Gastroesophageal sphincter (tissue), 3 donors: ENCODE results near the gene OR2J3.
"Not testable (repeated sequence)": the region's sequence is repeated elsewhere in the genome, so short reads cannot be mapped to it uniquely, and the experiment has no call there.

ENCODE experiments used
- POLR2A ChIP-seq, 2 donors: fragments of 450-650 bp; IDR thresholded peaks; one replicate each; pipeline ENCODE4 v1.6.1; 2017; ENCODE audit warnings: antibody characterized with exemption in 2 of 2, mild to moderate bottlenecking in 2 of 2, moderate library complexity in 1 of 2
- POLR2AphosphoS5 ChIP-seq: sonication (generic); formaldehyde crosslinking; IDR thresholded peaks from one replicate; pipeline ENCODE4 v1.6.1; 2017; ENCODE audit warnings: antibody characterized with exemption
- TF ChIP-seq, protein P1 (sequence below), 4 experiments: fragments of 200-600 bp in 2 of 4; fragments of 450-650 bp in 2 of 4; sonication (generic) in 1 of 4; IDR thresholded peaks; one replicate each; pipeline ENCODE4 v1.5.1; 2017 to 2019; ENCODE audit warnings: antibody characterized with exemption in 4 of 4, mild to moderate bottlenecking in 2 of 4, moderate library complexity in 2 of 4

DNA sequence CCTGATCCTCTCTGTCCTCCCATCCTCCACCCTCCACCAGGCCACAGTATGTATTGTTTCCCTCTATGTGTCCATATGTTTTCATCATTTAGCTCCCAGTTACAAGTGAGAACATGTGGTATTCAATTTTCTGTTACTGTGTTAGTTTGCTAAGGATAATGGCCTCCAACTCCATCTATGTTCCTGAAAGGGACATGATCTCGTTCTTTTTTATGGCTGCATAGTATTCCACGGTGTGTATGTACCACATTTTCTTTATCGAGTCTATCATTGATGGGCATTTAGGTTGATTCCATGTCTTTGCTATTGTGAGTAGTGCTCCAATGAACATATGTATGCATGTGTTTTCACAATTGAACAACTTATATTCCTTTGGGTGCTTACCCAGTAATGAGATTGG is 41.6 kb downstream of the OR2J3 start:
- TF ChIP-seq POLR2AphosphoS5; POLR2A (IDR thresholded peaks at IDR 0.05): not testable (repeated sequence)
- TF ChIP-seq, protein P1, sequence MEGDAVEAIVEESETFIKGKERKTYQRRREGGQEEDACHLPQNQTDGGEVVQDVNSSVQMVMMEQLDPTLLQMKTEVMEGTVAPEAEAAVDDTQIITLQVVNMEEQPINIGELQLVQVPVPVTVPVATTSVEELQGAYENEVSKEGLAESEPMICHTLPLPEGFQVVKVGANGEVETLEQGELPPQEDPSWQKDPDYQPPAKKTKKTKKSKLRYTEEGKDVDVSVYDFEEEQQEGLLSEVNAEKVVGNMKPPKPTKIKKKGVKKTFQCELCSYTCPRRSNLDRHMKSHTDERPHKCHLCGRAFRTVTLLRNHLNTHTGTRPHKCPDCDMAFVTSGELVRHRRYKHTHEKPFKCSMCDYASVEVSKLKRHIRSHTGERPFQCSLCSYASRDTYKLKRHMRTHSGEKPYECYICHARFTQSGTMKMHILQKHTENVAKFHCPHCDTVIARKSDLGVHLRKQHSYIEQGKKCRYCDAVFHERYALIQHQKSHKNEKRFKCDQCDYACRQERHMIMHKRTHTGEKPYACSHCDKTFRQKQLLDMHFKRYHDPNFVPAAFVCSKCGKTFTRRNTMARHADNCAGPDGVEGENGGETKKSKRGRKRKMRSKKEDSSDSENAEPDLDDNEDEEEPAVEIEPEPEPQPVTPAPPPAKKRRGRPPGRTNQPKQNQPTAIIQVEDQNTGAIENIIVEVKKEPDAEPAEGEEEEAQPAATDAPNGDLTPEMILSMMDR (IDR thresholded peaks at IDR 0.05) = not testable (repeated sequence)
